HG02884 (cell line): ENCODE results near the gene RPS6KA2.
"Not testable (repeated sequence)": the region's sequence is repeated elsewhere in the genome, so short reads cannot be mapped to it uniquely, and the experiment has no call there.

Experiments used
- ATAC-seq: cut with Tn5 transposase; IDR thresholded peaks from one replicate; pipeline ENCODE4 v1.9.1; 2021; ENCODE audit warnings: mild to moderate bottlenecking, moderate library complexity; ENCODE audit not compliant: unreplicated experiment

RPS6KA2 gene

GRCh38 chr6:166386111-166386510 is 240.9 kb downstream of the RPS6KA2 start:
- ATAC-seq: no peak

- not testable (repeated sequence) for ATAC-seq
Observed at GRCh38 chr6:166383802-166384363, 243.2 kb downstream of the RPS6KA2 start.

GRCh38 chr6:166382933-166383801 is 243.9 kb downstream of the RPS6KA2 start, which contains the start of gene MPC1:
TSS of gene MPC1 (minus strand) at chr6:166382940. CDS start at chr6:166382876, 64 bp downstream.
- peak; percentile 87 for ATAC-seq

- peak; percentile 2 for ATAC-seq
Observed at GRCh38 chr6:166382500-166382932, 244.5 kb downstream of the RPS6KA2 start.

GRCh38 chr6:166381733-166382499 is 245.1 kb downstream of the RPS6KA2 start:
- peak; percentile 44 for ATAC-seq

GRCh38 chr6:166381381-166381732 is 245.7 kb downstream of the RPS6KA2 start:
- ATAC-seq: no peak

GRCh38 chr6:166379800-166380199 is 247.3 kb downstream of the RPS6KA2 start:
- no peak for ATAC-seq

- ATAC-seq: no peak
Observed at GRCh38 chr6:166379103-166379586, 247.9 kb downstream of the RPS6KA2 start.

GRCh38 chr6:166377721-166378120 is 249.3 kb downstream of the RPS6KA2 start:
- ATAC-seq: no peak

- no peak for ATAC-seq
Observed at GRCh38 chr6:166375013-166375412, 252.0 kb downstream of the RPS6KA2 start.

- ATAC-seq: no peak
Observed at GRCh38 chr6:166370489-166370888, 256.6 kb downstream of the RPS6KA2 start.

GRCh38 chr6:166369782-166370181 is 257.3 kb downstream of the RPS6KA2 start:
- ATAC-seq: no peak

GRCh38 chr6:166366921-166367320 is 260.1 kb downstream of the RPS6KA2 start:
- ATAC-seq: no peak

- no peak for ATAC-seq
Observed at GRCh38 chr6:166365806-166366205, 261.2 kb downstream of the RPS6KA2 start.

- ATAC-seq: no peak
Observed at GRCh38 chr6:166365221-166365620, 261.8 kb downstream of the RPS6KA2 start.

- ATAC-seq: no peak
Observed at GRCh38 chr6:166364456-166364855, 262.6 kb downstream of the RPS6KA2 start.

- ATAC-seq: not testable (repeated sequence)
Observed at GRCh38 chr6:166362427-166362826, 264.6 kb downstream of the RPS6KA2 start.

- ATAC-seq: no peak
Observed at GRCh38 chr6:166361077-166361429, 266.0 kb downstream of the RPS6KA2 start.

GRCh38 chr6:166360243-166361076 is 266.6 kb downstream of the RPS6KA2 start:
- no peak for ATAC-seq
